ENCODE data around the gene THBS3. TPM values are rescaled to one million over a fixed set of nuclear protein-coding genes. Genes with fewer than 3 reads are reported as not detected.

Gene THBS3
- total and polyA plus RNA-seq, 10 donors = 10.2 to 31.2 (median 20.8) TPM

GRCh38 chr1:155206891-155207805 is 549 bp downstream of the THBS3 start:
- no peaks in the 10 kb centered on the region for H3K9me3 ChIP-seq
- H3K27me3 ChIP-seq (replicated peaks in 1 of 7) = no peaks in the 10 kb centered on the region
- H3K27ac ChIP-seq = peak overlapping the region in 7 of 8 donors; percentile 96 to 100 (median 99)
- DNase-seq = peak; percentile 94
- H3K36me3 ChIP-seq = peaks cover 0 to 18% (median 0%) of the 10 kb centered on the region in 6 donors
- H3K4me1 ChIP-seq = peaks cover 20 to 54% (median 36%) of the 10 kb centered on the region in 6 donors
- H3K4me3 ChIP-seq = peak overlapping the region in 3 of 8 donors; percentile 81 to 93 (median 86)
- 24 to 34% (median 30%) methylated on average over 13 of the region's 13 CpGs for WGBS, 5 donors
- TF ChIP-seq POLR2AphosphoS5 (IDR thresholded peaks at IDR 0.05) (peak in 1 of 3 donors; percentile 57), POLR2A (IDR thresholded peaks at IDR 0.05) (no peak), CTCF (IDR thresholded peaks at IDR 0.05 in 8 of 11, conservative IDR thresholded peaks at IDR 0.05 in 3 of 11) (peak; percentile 76 to 92 (median 87))
- intact Hi-C loops (cut with DNase I; ENCODE audit: low total_unique reads) = no loop called here

- intact Hi-C loops (cut with DNase I; ENCODE audit: low total_unique reads) = no loop called here
- WGBS, 5 donors = 77 to 83% (median 79%) methylated on average over 9 of the region's 9 CpGs
These were observed 1.6 kb downstream of the THBS3 start for GRCh38 chr1:155205969-155206593.

GRCh38 chr1:155205035-155205434 is 2.7 kb downstream of the THBS3 start:
- H3K36me3 ChIP-seq = peaks cover 0 to 3% (median 0%) of the 10 kb centered on the region in 6 donors
- peaks cover 20 to 33% (median 30%) of the 10 kb centered on the region in 6 donors for H3K4me1 ChIP-seq
- H3K27me3 ChIP-seq (replicated peaks in 1 of 7) = no peaks in the 10 kb centered on the region
- peak; percentile 70 for DNase-seq
- intact Hi-C loops (cut with DNase I; ENCODE audit: low total_unique reads) = no loop called here
- H3K27ac ChIP-seq = no peak overlapping the region
- no peak overlapping the region for H3K4me3 ChIP-seq
- no peaks in the 10 kb centered on the region for H3K9me3 ChIP-seq
- WGBS, 5 donors = 92 to 98% (median 95%) methylated on average over 11 to 14 of the region's 14 CpGs
- no peak for TF ChIP-seq POLR2AphosphoS5 (IDR thresholded peaks at IDR 0.05)
- TF ChIP-seq POLR2A (IDR thresholded peaks at IDR 0.05) = no peak
- no peak for TF ChIP-seq CTCF (IDR thresholded peaks at IDR 0.05 in 8 of 11, conservative IDR thresholded peaks at IDR 0.05 in 3 of 11)

More at GRCh38 chr1:155205969-155206593, 1.6 kb downstream of the THBS3 start:
- no peak overlapping the region for H3K27ac ChIP-seq
- no peak overlapping the region for H3K4me3 ChIP-seq
- peak; percentile 66 for DNase-seq
- peaks cover 20 to 44% (median 35%) of the 10 kb centered on the region in 6 donors for H3K4me1 ChIP-seq
- TF ChIP-seq POLR2A (IDR thresholded peaks at IDR 0.05) (no peak), POLR2AphosphoS5 (IDR thresholded peaks at IDR 0.05) (no peak), CTCF (IDR thresholded peaks at IDR 0.05 in 8 of 11, conservative IDR thresholded peaks at IDR 0.05 in 3 of 11) (no peak)
- no peaks in the 10 kb centered on the region for H3K9me3 ChIP-seq
- peaks cover 0 to 8% (median 0%) of the 10 kb centered on the region in 6 donors for H3K36me3 ChIP-seq
- no peaks in the 10 kb centered on the region for H3K27me3 ChIP-seq (replicated peaks in 1 of 7)
